ENCODE data around the gene IER5L.
"Not testable (repeated sequence)": the region's sequence is repeated elsewhere in the genome, so short reads cannot be mapped to it uniquely, and the experiment has no call there.

The IER5L gene

GRCh38 chr9:129198319-129199043 is 20.4 kb upstream of the IER5L start:
- TF ChIP-seq CTCF (IDR thresholded peaks at IDR 0.05; ENCODE audit: extremely low read depth, missing control alignments), result no peak
- no peak for DNase-seq (ENCODE audit: low spot score)

- DNase-seq (ENCODE audit: low spot score), result no peak
- no peak for TF ChIP-seq CTCF (IDR thresholded peaks at IDR 0.05; ENCODE audit: extremely low read depth, missing control alignments)
Measured at GRCh38 chr9:129197978-129198318, 19.9 kb upstream of the IER5L start.

- DNase-seq (ENCODE audit: low spot score), result not testable (repeated sequence)
Measured at GRCh38 chr9:129197045-129197444, 19.0 kb upstream of the IER5L start.

GRCh38 chr9:129195606-129196005 is 17.5 kb upstream of the IER5L start:
- TF ChIP-seq CTCF (IDR thresholded peaks at IDR 0.05; ENCODE audit: extremely low read depth, missing control alignments), result no peak
- DNase-seq (ENCODE audit: low spot score), result no peak

GRCh38 chr9:129194221-129194620 is 16.2 kb upstream of the IER5L start:
- no peak for DNase-seq (ENCODE audit: low spot score)
- TF ChIP-seq CTCF (IDR thresholded peaks at IDR 0.05; ENCODE audit: extremely low read depth, missing control alignments), result no peak

- no peak for DNase-seq (ENCODE audit: low spot score)
- TF ChIP-seq CTCF (IDR thresholded peaks at IDR 0.05; ENCODE audit: extremely low read depth, missing control alignments), result no peak
Measured at GRCh38 chr9:129193655-129194054, 15.6 kb upstream of the IER5L start.

- DNase-seq (ENCODE audit: low spot score), result no peak
- TF ChIP-seq CTCF (IDR thresholded peaks at IDR 0.05; ENCODE audit: extremely low read depth, missing control alignments), result no peak
Measured at GRCh38 chr9:129191234-129191633, 13.2 kb upstream of the IER5L start.

- DNase-seq (ENCODE audit: low spot score), result not testable (repeated sequence)
Measured at GRCh38 chr9:129189971-129190370, 11.9 kb upstream of the IER5L start.

Data from GM20000 (cell line).